PC-9 (cell line): ENCODE measurements around the gene SLC25A3. TPM values are rescaled to one million over a fixed set of nuclear protein-coding genes. Genes with fewer than 3 reads are reported as not detected.

ENCODE experiments used
- BruUV-seq: library from RNA; stranded (reverse); fragments of 400-500 nt; replicated peaks from 2 replicates; lab custom pipeline; 2021; lab: Mats Ljungman, UMichigan
- CTCF ChIA-PET: fragments of 300-600 bp; sonication (Branson Sonifier 250); formaldehyde crosslinking; loops from one replicate; lab custom pipeline; 2022; ENCODE audit warnings: antibody characterized with exemption; lab: Charles Lee
- POLR2A ChIA-PET: fragments of 300-600 bp; sonication (Branson Sonifier 250); formaldehyde crosslinking; loops from one replicate; lab custom pipeline; 2022; ENCODE audit warnings: antibody characterized with exemption; ENCODE audit not compliant: unreplicated experiment; lab: Charles Lee
- DNase-seq, 2 experiments: peaks; one replicate each; pipeline versions ENCODE4 v3.0.0 to v3.0.0-alpha.2; 2015 to 2022; ENCODE audit warnings: mixed read lengths in 1 of 2
- H2AFZ ChIP-seq: fragments of 200-600 bp; sonication (generic); 2 replicates; pipeline ENCODE4 v1.8.1; 2017; ENCODE audit warnings: antibody characterized with exemption
- H3F3A ChIP-seq: fragments of 200-600 bp; sonication (generic); 2 replicates; pipeline ENCODE4 v1.8.1; 2017; ENCODE audit warnings: antibody characterized with exemption, mild to moderate bottlenecking, low read depth; ENCODE audit not compliant: insufficient read depth
- H3K27ac ChIP-seq: fragments of 200-600 bp; sonication (generic); 2 replicates; pipeline ENCODE4 v1.6.1; 2016; ENCODE audit warnings: mixed run types
- H3K27me3 ChIP-seq: fragments of 200-600 bp; sonication (generic); 2 replicates; pipeline ENCODE4 v1.6.1; 2016; ENCODE audit warnings: low read depth, mixed run types; ENCODE audit not compliant: insufficient read depth
- H3K36me3 ChIP-seq: fragments of 200-600 bp; sonication (generic); 2 replicates; pipeline ENCODE4 v1.6.1; 2016; ENCODE audit warnings: low read depth, mixed run types
- H3K4me1 ChIP-seq: fragments of 200-600 bp; sonication (generic); replicated peaks from 2 replicates; pipeline ENCODE4 v1.6.1; 2016; ENCODE audit warnings: mixed run types; ENCODE audit not compliant: insufficient read depth
- H3K4me2 ChIP-seq: fragments of 200-600 bp; sonication (generic); 2 replicates; pipeline ENCODE4 v1.6.1; 2017; ENCODE audit warnings: mixed run types
- H3K4me3 ChIP-seq: fragments of 200-600 bp; sonication (generic); 2 replicates; pipeline ENCODE4 v1.6.1; 2016; ENCODE audit warnings: mixed run types
- H3K79me2 ChIP-seq: fragments of 200-600 bp; sonication (generic); 2 replicates; pipeline ENCODE4 v1.6.1; 2017; ENCODE audit warnings: low read depth, mixed run types
- H3K9me2 ChIP-seq: fragments of 200-600 bp; sonication (generic); 2 replicates; pipeline ENCODE4 v1.8.1; 2017; ENCODE audit warnings: mild to moderate bottlenecking; ENCODE audit not compliant: insufficient read depth
- H3K9me3 ChIP-seq: fragments of 200-600 bp; sonication (generic); 2 replicates; pipeline ENCODE4 v1.8.1; 2016; ENCODE audit warnings: low read depth; ENCODE audit not compliant: insufficient read depth
- H4K20me1 ChIP-seq: fragments of 200-600 bp; sonication (generic); 2 replicates; pipeline ENCODE4 v1.8.1; 2017; ENCODE audit not compliant: insufficient read depth
- CTCF ChIP-seq: fragments of 200-600 bp; sonication (generic); conservative IDR thresholded peaks from 2 replicates; pipeline ENCODE4 v1.6.1; 2017; ENCODE audit warnings: mixed run types, antibody characterized with exemption, mild to moderate bottlenecking, moderate library complexity
- EZH2 ChIP-seq: fragments of 200-600 bp; sonication (generic); IDR thresholded peaks from 2 replicates; pipeline ENCODE4 v1.8.0; 2017; ENCODE audit warnings: antibody characterized with exemption, low read depth
- intact Hi-C: fragments of 100-400 bp; cut with micrococcal nuclease; formaldehyde crosslinking; loops from one replicate; pipeline ENCODE4 v1.10.0; 2022; ENCODE audit not compliant: unreplicated experiment
- total RNA-seq: library from RNA; stranded (reverse); gene quantifications from 2 replicates; pipeline ENCODE4 v1.2.3, GENCODE V29; 2021

Gene SLC25A3
- total RNA-seq, 1 experiment from 2014 or later, result 572 TPM

DNA sequence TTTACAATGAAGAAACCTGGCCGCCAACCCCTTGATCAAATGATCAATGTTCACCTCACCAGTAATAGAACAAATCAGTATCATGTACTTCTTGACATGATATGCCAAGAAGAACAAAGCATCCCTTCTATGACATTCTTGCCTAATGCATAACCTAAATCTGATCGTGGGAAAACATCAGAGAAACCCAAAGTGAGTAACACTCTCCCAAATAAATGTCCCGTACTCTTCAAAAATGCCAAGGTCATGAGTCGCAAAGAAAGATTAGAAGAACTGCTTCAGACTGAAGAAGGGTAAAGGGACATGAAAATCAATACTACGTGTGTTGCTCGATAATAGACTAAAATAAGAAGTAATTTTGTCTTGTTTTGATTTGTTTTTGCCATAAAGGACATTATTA, 11.4 kb upstream of the SLC25A3 start:
- no peak overlapping the region for H2AFZ ChIP-seq
- H3K27me3 ChIP-seq, result no peaks in the 10 kb centered on the region
- no peaks in the 10 kb centered on the region for H3F3A ChIP-seq
- no peak for TF ChIP-seq CTCF
- no peak for TF ChIP-seq EZH2
- H3K4me2 ChIP-seq, result no peak overlapping the region
- POLR2A ChIA-PET, result no interaction called here
- CTCF ChIA-PET, result no interaction called here
- peak in 1 of 2 experiments; percentile 46 for DNase-seq
- no peak overlapping the region for H3K4me3 ChIP-seq
- no peaks in the 10 kb centered on the region for H3K36me3 ChIP-seq
- H3K79me2 ChIP-seq, result no peaks in the 10 kb centered on the region
- no peaks in the 10 kb centered on the region for H3K9me3 ChIP-seq
- intact Hi-C loops, result no loop called here
- H3K9me2 ChIP-seq, result no peaks in the 10 kb centered on the region
- no TSS peak for BruUV-seq
- H3K4me1 ChIP-seq, result 0 out of 2 replicates have a peak, but pooled peaks cover 6% of the 10 kb centered on the region
- no peaks in the 10 kb centered on the region for H4K20me1 ChIP-seq
- no peak overlapping the region for H3K27ac ChIP-seq

- DNase-seq, result no peak
- Histone ChIP-seq H3F3A (no peaks in the 10 kb centered on the region), H3K36me3 (no peaks in the 10 kb centered on the region), H3K9me3 (no peaks in the 10 kb centered on the region), H4K20me1 (no peaks in the 10 kb centered on the region), H3K79me2 (no peaks in the 10 kb centered on the region), H3K27me3 (no peaks in the 10 kb centered on the region), H3K9me2 (no peaks in the 10 kb centered on the region), H2AFZ (no peak overlapping the region), H3K4me1 (no peaks in the 10 kb centered on the region), H3K4me3 (no peak overlapping the region), H3K4me2 (no peak overlapping the region), H3K27ac (no peak overlapping the region)
- intact Hi-C loops, result no loop called here
- no TSS peak for BruUV-seq
- ChIA-PET CTCF (interaction anchor here (0.7 kb wide), 1 partner anchor 130 kb away, joined by 3 read pairs; no protein-coding TSS in a partner anchor), POLR2A (no interaction called here)
- TF ChIP-seq CTCF (no peak), EZH2 (no peak)
These were observed 6.4 kb upstream of the SLC25A3 start for GRCh38 chr12:98587084-98587483.

DNA sequence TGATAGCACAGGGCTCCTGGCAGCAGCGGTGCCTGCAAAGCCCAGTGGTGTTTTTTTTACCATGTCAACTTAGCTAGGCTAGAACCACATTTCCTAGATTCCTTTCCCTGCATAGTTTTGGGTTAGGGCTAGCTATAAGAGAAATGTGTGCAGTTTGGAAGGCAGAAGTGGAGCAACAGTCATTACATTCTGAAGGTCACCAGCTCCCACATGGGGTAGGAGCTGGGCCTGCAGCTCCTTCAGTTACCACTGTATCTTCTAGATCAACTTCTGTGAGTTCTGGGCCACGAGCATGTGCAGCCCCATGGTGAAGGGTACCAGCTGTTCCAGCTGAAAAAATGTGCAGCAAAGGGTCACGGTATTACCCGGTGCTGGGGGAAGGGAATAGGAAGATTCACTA, 2.3 kb upstream of the SLC25A3 start:
- ChIA-PET CTCF (interaction anchor here (0.6 kb wide), 1 partner anchor 19 kb away, joined by 3 read pairs; no protein-coding TSS in a partner anchor), POLR2A (interaction anchor here (0.7 kb wide), 1 partner anchor 452 kb away, joined by 8 read pairs; no protein-coding TSS in a partner anchor)
- no peak for DNase-seq
- BruUV-seq, result no TSS peak
- Histone ChIP-seq H3K4me2 (no peak overlapping the region), H2AFZ (no peak overlapping the region), H3K36me3 (peaks cover 8% of the 10 kb centered on the region), H3F3A (peaks cover 9% of the 10 kb centered on the region), H3K9me2 (no peaks in the 10 kb centered on the region), H3K9me3 (no peaks in the 10 kb centered on the region), H3K27me3 (no peaks in the 10 kb centered on the region), H3K4me1 (peaks cover 16% of the 10 kb centered on the region), H3K79me2 (peaks cover 27% of the 10 kb centered on the region), H3K27ac (no peak overlapping the region), H3K4me3 (no peak overlapping the region), H4K20me1 (peaks cover 24% of the 10 kb centered on the region)
- no peak for TF ChIP-seq EZH2
- no peak for TF ChIP-seq CTCF
- intact Hi-C loops, result no loop called here
